ENCODE results near the gene CD4.
A peak's percentile ranks its signal among the peaks of the same experiment; 100 is the strongest.

Gene CD4

GRCh38 chr12:6778574-6779550, 10.5 kb upstream of the CD4 start:
- DNase-seq = peak; percentile 73 to 85

- DNase-seq = peak in 1 of 2 donors; percentile 25
These were observed 9.5 kb upstream of the CD4 start for GRCh38 chr12:6779708-6780432.

- DNase-seq = no peak
These were observed 8.8 kb upstream of the CD4 start for GRCh38 chr12:6780573-6780972.

GRCh38 chr12:6782119-6782518, 7.2 kb upstream of the CD4 start:
- no peak for DNase-seq

- DNase-seq = no peak
These were observed 6.3 kb upstream of the CD4 start for GRCh38 chr12:6782850-6783566.

GRCh38 chr12:6783828-6784227, 5.5 kb upstream of the CD4 start:
- no peak for DNase-seq

- no peak for DNase-seq
These were observed 5.0 kb upstream of the CD4 start for GRCh38 chr12:6784296-6784695.

- no peak for DNase-seq
These were observed 4.6 kb upstream of the CD4 start for GRCh38 chr12:6784761-6785160.

- no peak for DNase-seq
These were observed 2.8 kb upstream of the CD4 start for GRCh38 chr12:6786416-6787094.

- no peak for DNase-seq
These were observed 2.0 kb upstream of the CD4 start for GRCh38 chr12:6787309-6787708.

GRCh38 chr12:6790496-6791150, 1.3 kb downstream of the CD4 start:
- no peak for DNase-seq

- DNase-seq = no peak
These were observed 2.7 kb downstream of the CD4 start for GRCh38 chr12:6791931-6792520.

GRCh38 chr12:6792522-6793201, 3.3 kb downstream of the CD4 start:
- peak in 1 of 2 donors; percentile 82 for DNase-seq

- no peak for DNase-seq
These were observed 5.8 kb downstream of the CD4 start for GRCh38 chr12:6795088-6795487.

- DNase-seq = no peak
These were observed 7.2 kb downstream of the CD4 start for GRCh38 chr12:6796576-6796975.

- no peak for DNase-seq
These were observed 9.8 kb downstream of the CD4 start for GRCh38 chr12:6799147-6799546.

GRCh38 chr12:6807170-6807569, 17.8 kb downstream of the CD4 start:
- no peak for DNase-seq

GRCh38 chr12:6809056-6809455, 19.7 kb downstream of the CD4 start:
- DNase-seq = no peak

- DNase-seq = no peak
These were observed 21.4 kb downstream of the CD4 start for GRCh38 chr12:6810758-6811157.

GRCh38 chr12:6813363-6813762, 24.0 kb downstream of the CD4 start:
- no peak for DNase-seq

GRCh38 chr12:6816598-6816997, 27.3 kb downstream of the CD4 start:
- no peak for DNase-seq

All from bone marrow (tissue), 2 donors.